Measurements from ENCODE around the gene SLC22A23. TPM values are rescaled to one million over a fixed set of nuclear protein-coding genes. Genes with fewer than 3 reads are reported as not detected.

Gene SLC22A23
- total RNA-seq, 2 experiments from 2014 or later = 0.75 to 0.83 TPM

DNA sequence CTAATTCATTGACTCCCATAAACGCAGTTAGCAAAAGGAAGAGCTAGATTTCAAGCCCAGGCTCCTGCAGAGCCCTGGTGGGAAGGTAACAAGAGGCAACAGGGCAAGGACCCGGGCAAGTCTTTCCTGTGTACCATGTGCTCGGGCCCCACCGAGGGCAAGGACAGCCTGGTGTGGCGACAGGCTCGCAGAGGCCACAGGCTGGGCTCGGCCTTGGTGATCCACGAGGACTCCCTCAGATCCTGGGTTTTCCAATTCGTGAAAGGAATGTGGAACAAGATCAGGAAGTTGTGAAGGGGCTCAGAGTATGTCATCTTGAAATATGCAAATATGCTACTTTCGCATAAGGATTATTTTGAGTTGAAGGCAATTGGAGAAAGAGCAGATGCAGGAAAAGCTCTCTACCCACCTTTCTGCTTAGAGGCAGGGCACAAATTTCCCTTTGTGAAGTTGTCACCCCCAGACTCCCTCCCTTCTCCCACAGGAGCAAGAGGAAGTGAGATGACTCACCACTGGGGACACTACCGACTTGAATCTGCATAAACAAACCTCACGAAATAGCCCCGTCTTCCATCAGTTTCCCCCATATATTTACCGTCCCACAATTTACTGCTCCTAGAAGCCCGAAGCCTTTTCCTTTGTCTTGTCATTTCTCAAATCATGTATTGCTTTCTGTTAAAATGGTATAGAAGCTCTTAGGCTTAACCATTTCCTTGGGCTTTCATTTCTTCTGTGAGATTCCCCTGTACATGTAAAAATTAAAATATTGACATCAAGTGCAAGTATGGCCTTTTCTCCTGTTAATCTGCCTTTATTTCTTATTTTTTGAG, 119.1 kb downstream of the SLC22A23 start:
- Mint-ChIP-seq H3K27ac (no peak overlapping the region), H3K36me3 (ENCODE audit: low read depth) (no peaks in the 10 kb centered on the region), H3K9me3 (no peaks in the 10 kb centered on the region), H3K4me3 (no peak overlapping the region), H3K27me3 (peaks cover 7% of the 10 kb centered on the region), H3K4me1 (peaks cover 10% of the 10 kb centered on the region)
- CTCF ChIA-PET = interaction anchor here (0.7 to 1.0 kb wide), 2 partner anchors 11 to 366 kb away, joined by 3 read pairs; partner anchors contain the start of gene SERPINB6
- POLR2A ChIA-PET = no interaction called here
- DNase-seq = no peak

DNA sequence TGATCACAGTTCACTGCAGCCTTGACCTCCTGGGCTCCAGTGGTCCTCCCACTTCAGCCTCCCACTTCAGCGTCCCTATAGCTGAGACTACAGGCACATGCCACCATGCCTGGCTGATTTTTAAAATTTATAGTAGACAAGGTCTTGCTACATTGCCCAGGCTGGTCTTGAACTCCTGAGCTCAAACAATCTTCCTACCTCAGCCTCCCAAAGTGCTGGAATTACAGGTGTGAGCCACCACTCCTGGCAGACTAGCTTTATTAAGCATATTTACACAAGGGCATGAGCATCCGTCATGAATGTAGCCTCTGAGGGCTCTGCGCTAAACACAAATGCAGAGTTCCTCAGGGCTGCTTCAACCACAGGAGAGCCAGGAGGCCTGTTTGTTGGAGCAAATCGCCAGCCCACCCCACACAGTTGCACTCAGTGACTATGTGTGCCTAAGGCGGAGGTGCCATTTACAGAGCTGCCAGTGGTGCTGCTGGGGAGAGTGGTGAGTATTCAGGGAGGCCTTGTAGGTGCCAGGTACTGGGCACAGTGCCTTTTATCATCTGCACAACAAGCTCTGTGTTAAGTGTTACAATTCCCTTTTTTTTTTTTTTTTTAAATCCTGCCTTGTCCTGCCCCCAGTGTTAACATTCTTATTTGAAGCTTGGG, 119.9 kb downstream of the SLC22A23 start:
- ChIA-PET POLR2A (interaction anchor here (0.6 kb wide), 1 partner anchor 312 kb away, joined by 3 read pairs; no protein-coding TSS in a partner anchor), CTCF (interaction anchor here (0.7 to 1.0 kb wide), 2 partner anchors 12 to 365 kb away, joined by 3 read pairs; partner anchors contain the start of gene SERPINB6)
- no peak overlapping the region for H3K27ac Mint-ChIP-seq

DNA sequence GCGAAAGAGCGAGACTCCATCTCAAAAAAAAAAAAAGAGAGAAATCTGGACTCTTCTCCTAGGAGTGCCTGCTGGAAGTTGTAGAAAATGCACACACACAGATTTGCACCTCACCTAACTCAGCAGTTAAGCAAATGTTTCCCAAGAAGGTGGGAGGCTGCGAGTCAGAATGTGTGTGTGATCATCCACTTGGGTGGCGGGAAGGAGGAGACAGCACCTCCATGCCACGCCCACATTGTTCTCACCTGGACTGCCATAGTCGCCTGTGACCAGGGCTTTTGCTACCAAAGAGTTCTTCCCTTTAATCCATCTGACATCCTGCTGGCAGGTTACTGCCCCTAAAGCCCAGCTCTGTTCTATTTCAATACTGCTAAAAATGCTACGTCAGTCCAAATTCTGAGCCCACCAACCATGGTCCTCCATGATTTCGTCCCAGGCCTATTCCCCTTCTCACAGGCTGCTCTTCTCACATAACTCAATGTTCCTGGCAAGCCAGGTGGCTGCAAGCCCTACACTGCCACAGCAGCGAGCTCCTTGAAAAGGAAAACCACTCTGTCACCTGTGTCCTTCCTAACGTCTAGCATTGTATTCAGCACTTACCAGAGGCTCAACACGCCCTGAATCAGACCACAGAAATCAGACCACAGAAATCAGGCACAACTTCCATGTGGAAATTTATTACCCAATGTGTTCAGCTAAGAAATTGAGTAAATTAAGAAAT, 120.6 kb downstream of the SLC22A23 start:
- Mint-ChIP-seq H3K27me3 (peaks cover 8% of the 10 kb centered on the region), H3K27ac (no peak overlapping the region), H3K9me3 (no peaks in the 10 kb centered on the region), H3K4me3 (no peak overlapping the region), H3K4me1 (peaks cover 10% of the 10 kb centered on the region), H3K36me3 (ENCODE audit: low read depth) (no peaks in the 10 kb centered on the region)
- DNase-seq = no peak
- ChIA-PET POLR2A (interaction anchor here (0.6 kb wide), 1 partner anchor 312 kb away, joined by 3 read pairs; no protein-coding TSS in a partner anchor), CTCF (interaction anchor here (1.0 kb wide), 1 partner anchor 12 kb away, joined by 3 read pairs; no protein-coding TSS in a partner anchor)

More for the DNA sequence above, 119.9 kb downstream of the SLC22A23 start:
- Mint-ChIP-seq H3K9me3 (no peaks in the 10 kb centered on the region), H3K4me1 (peaks cover 10% of the 10 kb centered on the region), H3K27me3 (peaks cover 8% of the 10 kb centered on the region), H3K4me3 (no peak overlapping the region), H3K36me3 (ENCODE audit: low read depth) (no peaks in the 10 kb centered on the region)
- DNase-seq = no peak

DNA sequence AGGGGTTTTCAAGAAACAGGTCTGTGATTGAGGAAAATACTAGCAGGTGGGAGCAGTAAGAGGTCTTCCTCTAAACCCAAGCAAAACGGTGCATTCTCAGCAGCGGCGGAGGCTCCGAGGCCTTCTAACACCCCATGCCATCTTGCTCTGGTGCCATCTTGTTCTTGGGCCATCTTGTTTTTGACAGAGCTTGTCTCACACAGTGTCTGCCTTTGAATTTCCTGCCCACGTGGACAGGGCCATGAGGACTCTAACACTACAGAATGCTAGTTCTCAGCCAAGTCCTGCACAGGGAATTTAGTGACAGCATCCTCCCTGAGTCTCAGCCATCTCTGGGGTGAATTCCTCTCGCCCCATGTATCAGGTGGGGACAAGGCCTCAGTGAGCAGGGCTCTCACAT, 121.7 kb downstream of the SLC22A23 start:
- Mint-ChIP-seq H3K4me3 (no peak overlapping the region), H3K9me3 (no peaks in the 10 kb centered on the region), H3K36me3 (ENCODE audit: low read depth) (no peaks in the 10 kb centered on the region), H3K27ac (no peak overlapping the region), H3K4me1 (peaks cover 10% of the 10 kb centered on the region), H3K27me3 (peaks cover 8% of the 10 kb centered on the region)
- DNase-seq = no peak
- POLR2A ChIA-PET = no interaction called here
- CTCF ChIA-PET = no interaction called here

DNA sequence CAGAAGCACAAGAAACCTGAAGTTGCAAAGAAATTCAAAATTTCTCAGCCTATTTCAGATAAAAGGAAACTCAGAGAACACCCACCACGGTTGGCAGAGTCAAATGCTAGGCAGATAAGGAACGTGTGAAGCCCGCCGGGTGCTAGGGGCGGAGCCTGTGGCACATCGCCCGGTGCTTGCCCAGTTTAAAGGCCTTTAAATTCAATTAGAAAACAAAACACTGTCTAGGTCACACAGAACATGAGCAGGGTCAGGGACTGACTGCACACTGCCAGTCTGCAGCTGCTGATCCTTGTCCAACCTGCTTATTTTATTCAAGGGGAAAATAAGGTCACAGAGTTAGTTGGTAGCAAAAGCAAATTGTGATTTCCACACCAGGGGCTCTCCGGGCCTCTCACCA, 122.3 kb downstream of the SLC22A23 start:
- no peaks in the 10 kb centered on the region for H3K9me3 Mint-ChIP-seq
- no peak overlapping the region for H3K27ac Mint-ChIP-seq
- ChIA-PET POLR2A (no interaction called here), CTCF (no interaction called here)
- H3K4me1 Mint-ChIP-seq = peaks cover 10% of the 10 kb centered on the region
- no peak for DNase-seq
- no peak overlapping the region for H3K4me3 Mint-ChIP-seq
- H3K36me3 Mint-ChIP-seq (ENCODE audit: low read depth) = no peaks in the 10 kb centered on the region
- H3K27me3 Mint-ChIP-seq = peaks cover 8% of the 10 kb centered on the region

DNA sequence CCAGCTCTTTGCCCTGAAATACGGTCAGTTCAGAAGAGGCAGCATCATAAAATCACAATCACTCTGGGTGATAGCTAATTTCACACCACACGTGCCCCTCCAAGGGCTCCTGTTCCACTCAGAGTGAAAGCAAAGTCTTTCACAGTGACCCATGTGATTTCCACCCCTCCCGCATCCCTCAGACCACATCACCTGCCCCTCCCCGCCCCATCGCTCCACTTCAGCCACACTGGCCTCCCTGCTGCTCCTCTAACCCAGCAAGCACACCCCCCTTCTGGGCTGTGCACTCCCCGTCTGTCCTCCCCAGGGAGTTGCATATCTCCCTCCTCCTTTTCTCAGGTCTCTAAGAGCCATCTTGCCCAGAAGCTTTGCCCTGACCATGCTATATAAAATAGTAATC, 123.6 kb downstream of the SLC22A23 start:
- no peaks in the 10 kb centered on the region for H3K36me3 Mint-ChIP-seq (ENCODE audit: low read depth)
- no peaks in the 10 kb centered on the region for H3K9me3 Mint-ChIP-seq
- DNase-seq = no peak
- H3K27me3 Mint-ChIP-seq = peaks cover 8% of the 10 kb centered on the region
- POLR2A ChIA-PET = no interaction called here
- H3K4me3 Mint-ChIP-seq = no peak overlapping the region
- peaks cover 8% of the 10 kb centered on the region for H3K4me1 Mint-ChIP-seq
- CTCF ChIA-PET = no interaction called here
- H3K27ac Mint-ChIP-seq = no peak overlapping the region

DNA sequence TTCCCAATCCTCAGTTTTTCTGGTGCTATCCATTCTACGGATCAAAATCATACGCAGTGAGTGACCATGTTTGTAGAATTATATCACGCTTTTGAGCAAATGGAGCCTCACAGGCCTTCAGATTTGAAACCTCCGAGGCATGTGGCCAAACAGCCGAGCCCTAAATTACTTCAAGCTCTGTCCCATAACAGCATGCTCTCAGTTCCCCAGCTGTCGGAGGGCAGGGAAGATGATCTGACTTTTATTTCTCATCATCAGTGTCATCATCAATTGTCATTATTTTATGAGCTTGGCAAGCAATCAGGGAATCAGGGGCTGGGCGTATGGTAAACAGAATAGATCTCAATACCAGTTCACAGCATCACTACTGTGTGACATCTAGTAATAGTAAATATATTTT, 124.9 kb downstream of the SLC22A23 start:
- no peaks in the 10 kb centered on the region for H3K36me3 Mint-ChIP-seq (ENCODE audit: low read depth)
- ChIA-PET POLR2A (no interaction called here), CTCF (no interaction called here)
- peaks cover 3% of the 10 kb centered on the region for H3K4me1 Mint-ChIP-seq
- H3K27ac Mint-ChIP-seq = no peak overlapping the region
- H3K27me3 Mint-ChIP-seq = peaks cover 8% of the 10 kb centered on the region
- H3K4me3 Mint-ChIP-seq = no peak overlapping the region
- no peaks in the 10 kb centered on the region for H3K9me3 Mint-ChIP-seq
- no peak for DNase-seq

DNA sequence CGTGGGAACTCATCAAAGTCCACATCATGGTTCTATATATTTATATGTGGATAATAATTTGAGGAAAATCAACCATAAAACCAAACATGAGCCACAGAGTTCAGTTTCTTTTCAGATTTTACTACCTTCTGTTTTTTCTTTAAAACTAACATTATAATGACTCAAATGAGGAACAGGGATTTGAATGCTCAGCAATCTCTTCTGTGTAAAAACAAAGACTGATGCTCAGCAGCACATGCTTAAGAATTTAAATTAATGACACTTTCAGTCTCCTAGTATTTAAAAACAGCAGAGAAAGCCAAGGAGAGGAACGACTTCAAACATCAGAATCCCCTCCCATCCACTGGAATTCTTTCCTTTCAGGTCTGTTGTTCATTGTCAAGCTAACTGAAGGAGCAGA, 125.4 kb downstream of the SLC22A23 start:
- H3K27ac Mint-ChIP-seq = no peak overlapping the region
- no peak overlapping the region for H3K4me3 Mint-ChIP-seq
- ChIA-PET POLR2A (no interaction called here), CTCF (no interaction called here)
- no peaks in the 10 kb centered on the region for H3K36me3 Mint-ChIP-seq (ENCODE audit: low read depth)
- peaks cover 3% of the 10 kb centered on the region for H3K4me1 Mint-ChIP-seq
- H3K9me3 Mint-ChIP-seq = no peaks in the 10 kb centered on the region
- H3K27me3 Mint-ChIP-seq = peaks cover 8% of the 10 kb centered on the region
- no peak for DNase-seq

DNA sequence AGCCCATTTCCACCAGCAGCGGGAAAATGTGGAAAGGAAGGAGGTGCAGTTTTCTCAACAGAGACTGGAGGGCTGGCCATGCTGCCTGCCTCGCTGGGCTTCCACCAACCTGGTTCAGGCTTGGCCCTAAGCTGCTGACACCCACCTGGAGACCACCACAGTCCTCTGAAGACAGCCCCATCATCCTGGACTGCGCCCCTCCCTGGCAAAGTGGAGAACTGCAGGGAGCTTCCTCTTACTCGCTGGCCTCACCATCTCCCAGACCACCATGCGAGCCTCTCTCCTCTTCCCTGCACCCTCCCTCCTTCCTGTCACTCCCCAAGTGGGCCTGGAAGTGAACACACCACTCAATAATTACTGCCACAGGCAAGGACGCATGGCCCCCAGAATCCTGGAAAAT, 126.7 kb downstream of the SLC22A23 start:
- CTCF ChIA-PET = no interaction called here
- H3K27ac Mint-ChIP-seq = no peak overlapping the region

DNA sequence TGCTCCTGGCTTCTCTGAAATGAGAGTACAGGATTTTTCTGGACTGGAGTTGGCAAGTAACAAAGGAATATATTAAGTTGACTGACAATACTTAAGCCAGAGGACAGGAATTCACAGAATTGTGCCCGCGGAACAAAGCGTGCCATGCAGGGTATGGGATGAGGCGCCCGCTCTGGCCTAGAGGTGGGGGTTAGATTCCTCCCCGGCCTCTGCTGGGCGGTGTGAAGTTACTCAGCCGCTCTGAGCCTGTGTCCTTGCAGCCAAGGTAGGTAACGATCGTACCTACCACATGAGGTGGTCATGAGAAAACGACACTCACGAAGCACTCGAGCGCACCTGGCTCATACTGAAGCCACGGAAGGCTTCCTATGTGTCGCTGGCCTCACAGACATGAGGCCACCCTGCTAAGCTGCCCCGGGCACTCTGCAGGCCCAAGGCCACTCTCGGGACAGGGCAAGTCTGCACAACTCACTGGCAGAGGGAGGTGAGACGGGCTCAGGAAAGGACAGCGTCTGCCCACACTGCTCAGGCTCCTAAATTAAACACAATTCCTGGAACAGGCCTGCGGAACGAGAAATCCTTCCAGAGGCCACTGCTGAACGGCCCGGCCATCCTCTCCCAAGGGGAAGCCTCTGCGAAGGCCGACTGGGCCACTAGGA, 127.3 kb downstream of the SLC22A23 start:
- no peak overlapping the region for H3K27ac Mint-ChIP-seq
- POLR2A ChIA-PET = no interaction called here
- no peak overlapping the region for H3K4me3 Mint-ChIP-seq
- CTCF ChIA-PET = no interaction called here
- DNase-seq = no peak
- no peaks in the 10 kb centered on the region for H3K36me3 Mint-ChIP-seq (ENCODE audit: low read depth)
- peaks cover 5% of the 10 kb centered on the region for H3K4me1 Mint-ChIP-seq
- H3K27me3 Mint-ChIP-seq = peaks cover 8% of the 10 kb centered on the region
- no peaks in the 10 kb centered on the region for H3K9me3 Mint-ChIP-seq

More for the DNA sequence above, 126.7 kb downstream of the SLC22A23 start:
- no peak for DNase-seq
- no peaks in the 10 kb centered on the region for H3K9me3 Mint-ChIP-seq
- no peak overlapping the region for H3K4me3 Mint-ChIP-seq
- POLR2A ChIA-PET = no interaction called here
- H3K27me3 Mint-ChIP-seq = peaks cover 8% of the 10 kb centered on the region
- no peaks in the 10 kb centered on the region for H3K36me3 Mint-ChIP-seq (ENCODE audit: low read depth)
- H3K4me1 Mint-ChIP-seq = peaks cover 3% of the 10 kb centered on the region

DNA sequence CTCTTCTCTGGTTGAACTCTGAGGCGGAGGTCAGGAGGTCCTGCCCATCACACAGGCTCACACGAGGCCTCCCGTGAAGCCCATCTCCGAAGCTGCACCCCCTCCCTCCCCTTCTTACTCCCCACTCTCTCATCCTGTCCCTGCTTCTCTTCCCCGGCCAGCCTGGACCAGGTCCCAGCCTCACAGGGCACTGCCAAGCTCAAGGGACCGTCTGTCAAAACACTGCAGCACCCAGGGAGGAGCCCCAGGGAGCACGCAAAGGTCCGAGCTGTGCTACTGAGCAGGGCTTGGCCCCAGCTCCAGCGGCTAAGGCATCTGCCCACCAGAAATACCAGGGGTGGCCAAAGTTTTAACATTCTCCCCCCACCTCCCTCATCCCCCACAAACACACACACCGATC, 128.1 kb downstream of the SLC22A23 start:
- peaks cover 8% of the 10 kb centered on the region for H3K27me3 Mint-ChIP-seq
- peaks cover 9% of the 10 kb centered on the region for H3K4me1 Mint-ChIP-seq
- CTCF ChIA-PET = no interaction called here
- DNase-seq = no peak
- no peak overlapping the region for H3K4me3 Mint-ChIP-seq
- H3K27ac Mint-ChIP-seq = no peak overlapping the region
- POLR2A ChIA-PET = no interaction called here
- H3K9me3 Mint-ChIP-seq = no peaks in the 10 kb centered on the region
- no peaks in the 10 kb centered on the region for H3K36me3 Mint-ChIP-seq (ENCODE audit: low read depth)

DNA sequence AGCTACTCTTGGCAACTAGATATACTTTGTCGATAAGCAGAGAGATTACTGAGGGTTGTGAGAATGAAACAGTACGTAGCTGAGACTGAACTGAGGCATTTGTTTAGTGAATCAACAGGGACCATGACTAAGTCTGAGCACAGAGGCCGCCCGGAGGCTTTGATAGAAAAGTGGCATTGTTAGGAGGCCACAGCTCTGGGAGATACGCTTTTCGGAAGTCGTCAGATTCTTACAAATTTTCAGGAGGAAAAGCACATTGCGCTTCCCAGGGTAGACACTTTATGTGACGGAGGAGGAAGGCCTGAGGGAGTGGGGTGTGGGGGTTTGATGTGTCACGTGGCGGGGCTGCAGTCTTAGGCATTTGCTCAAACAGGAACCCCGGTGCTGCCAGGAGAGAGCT, 128.7 kb downstream of the SLC22A23 start:
- Mint-ChIP-seq H3K27me3 (peaks cover 5% of the 10 kb centered on the region), H3K4me3 (no peak overlapping the region), H3K27ac (no peak overlapping the region), H3K9me3 (no peaks in the 10 kb centered on the region), H3K36me3 (ENCODE audit: low read depth) (no peaks in the 10 kb centered on the region), H3K4me1 (peaks cover 6% of the 10 kb centered on the region)
- CTCF ChIA-PET = no interaction called here
- DNase-seq = no peak
- POLR2A ChIA-PET = no interaction called here

DNA sequence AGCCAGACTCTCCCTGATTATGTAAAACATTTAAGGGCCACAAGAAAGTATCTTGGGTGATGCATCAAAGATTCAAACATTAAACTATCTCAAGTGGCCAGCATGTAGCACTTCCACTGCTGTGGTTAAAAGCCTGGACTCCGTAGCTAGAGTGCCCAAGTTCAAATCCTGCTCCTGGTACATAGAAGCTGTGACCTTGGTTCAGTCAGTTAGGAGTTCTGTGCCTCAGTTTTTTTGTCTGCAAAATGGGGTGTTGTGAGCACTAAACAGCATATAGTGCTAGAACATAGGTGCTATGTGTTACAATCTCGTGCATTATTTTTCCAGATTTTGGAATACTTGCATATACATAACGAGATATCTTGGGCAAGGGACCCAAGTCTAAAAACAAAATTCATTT, 129.4 kb downstream of the SLC22A23 start:
- Mint-ChIP-seq H3K4me3 (no peak overlapping the region), H3K4me1 (peaks cover 6% of the 10 kb centered on the region), H3K27ac (no peak overlapping the region), H3K36me3 (ENCODE audit: low read depth) (no peaks in the 10 kb centered on the region), H3K9me3 (no peaks in the 10 kb centered on the region), H3K27me3 (no peaks in the 10 kb centered on the region)
- no peak for DNase-seq
- ChIA-PET CTCF (no interaction called here), POLR2A (no interaction called here)
